ENCODE results near the gene ANXA4. TPM values are rescaled to one million over a fixed set of nuclear protein-coding genes. Genes with fewer than 3 reads are reported as not detected.

The ANXA4 gene
- total RNA-seq, 2 experiments from 2014 or later = 14.6 to 17.5 TPM

GRCh38 chr2:69831354-69831905 lies 89.5 kb downstream of the ANXA4 start:
- no peak for TF ChIP-seq CTCF (IDR thresholded peaks at IDR 0.05)
- H3K27ac Mint-ChIP-seq = peak overlapping the region; percentile 37
- peak overlapping the region; percentile 86 for H3K4me3 Mint-ChIP-seq
- no peaks in the 10 kb centered on the region for H3K9me3 Mint-ChIP-seq
- H3K27me3 Mint-ChIP-seq = no peaks in the 10 kb centered on the region
- peaks cover 63% of the 10 kb centered on the region for H3K4me1 Mint-ChIP-seq (ENCODE audit: low read depth)
- H3K36me3 Mint-ChIP-seq (ENCODE audit: low read depth) = peaks cover 36% of the 10 kb centered on the region
- no peak for DNase-seq
- POLR2A ChIA-PET = interaction anchor here (0.7 kb wide), 1 partner anchor 198 kb away, joined by 3 read pairs; no protein-coding TSS in a partner anchor
- CTCF ChIA-PET = interaction anchor here (1.1 to 2.3 kb wide), 2 partner anchors 16 to 107 kb away, joined by 4 to 7 read pairs; no protein-coding TSS in a partner anchor
- ATAC-seq = no peak
- intact Hi-C loops (cut with micrococcal nuclease) = no loop called here

GRCh38 chr2:69833752-69834151 lies 91.8 kb downstream of the ANXA4 start:
- no peak for TF ChIP-seq CTCF (IDR thresholded peaks at IDR 0.05)
- peaks cover 41% of the 10 kb centered on the region for H3K36me3 Mint-ChIP-seq (ENCODE audit: low read depth)
- H3K27me3 Mint-ChIP-seq = no peaks in the 10 kb centered on the region
- ChIA-PET POLR2A (no interaction called here), CTCF (interaction anchor here (1.4 kb wide), 1 partner anchor 109 kb away, joined by 5 read pairs; no protein-coding TSS in a partner anchor)
- H3K9me3 Mint-ChIP-seq = no peaks in the 10 kb centered on the region
- intact Hi-C loops (cut with micrococcal nuclease) = no loop called here
- peaks cover 53% of the 10 kb centered on the region for H3K4me1 Mint-ChIP-seq (ENCODE audit: low read depth)
- ATAC-seq = no peak
- H3K27ac Mint-ChIP-seq = no peak overlapping the region
- no peak for DNase-seq
- H3K4me3 Mint-ChIP-seq = peak overlapping the region; percentile 43

GRCh38 chr2:69835666-69836065 lies 93.7 kb downstream of the ANXA4 start:
- H3K27ac Mint-ChIP-seq = no peak overlapping the region
- H3K4me1 Mint-ChIP-seq (ENCODE audit: low read depth) = peaks cover 50% of the 10 kb centered on the region
- CTCF ChIA-PET = interaction anchor here (0.9 to 1.3 kb wide), 2 partner anchors 11 to 111 kb away, joined by 3 to 4 read pairs; no protein-coding TSS in a partner anchor
- peaks cover 43% of the 10 kb centered on the region for H3K36me3 Mint-ChIP-seq (ENCODE audit: low read depth)
- no peaks in the 10 kb centered on the region for H3K9me3 Mint-ChIP-seq
- ATAC-seq (no peak), DNase-seq (no peak)
- no peak for TF ChIP-seq CTCF (IDR thresholded peaks at IDR 0.05)
- H3K4me3 Mint-ChIP-seq = no peak overlapping the region
- H3K27me3 Mint-ChIP-seq = no peaks in the 10 kb centered on the region
- intact Hi-C loops (cut with micrococcal nuclease) = no loop called here
- POLR2A ChIA-PET = no interaction called here

GRCh38 chr2:69836316-69836715 lies 94.4 kb downstream of the ANXA4 start:
- H3K4me1 Mint-ChIP-seq (ENCODE audit: low read depth) = peaks cover 49% of the 10 kb centered on the region
- H3K4me3 Mint-ChIP-seq = no peak overlapping the region
- no peaks in the 10 kb centered on the region for H3K27me3 Mint-ChIP-seq
- POLR2A ChIA-PET = interaction anchor here (0.6 kb wide), 1 partner anchor 175 kb away, joined by 3 read pairs; no protein-coding TSS in a partner anchor
- TF ChIP-seq CTCF (IDR thresholded peaks at IDR 0.05) = no peak
- peak overlapping the region; percentile 1 for H3K27ac Mint-ChIP-seq
- H3K36me3 Mint-ChIP-seq (ENCODE audit: low read depth) = peaks cover 41% of the 10 kb centered on the region
- CTCF ChIA-PET = interaction anchor here (0.9 kb wide), 1 partner anchor 11 kb away, joined by 4 read pairs; no protein-coding TSS in a partner anchor
- no peaks in the 10 kb centered on the region for H3K9me3 Mint-ChIP-seq
- intact Hi-C loops (cut with micrococcal nuclease) = no loop called here
- DNase-seq (no peak), ATAC-seq (no peak)

- CTCF ChIA-PET = interaction anchor here (0.8 kb wide), 1 partner anchor 11 kb away, joined by 4 read pairs; no protein-coding TSS in a partner anchor
- Mint-ChIP-seq H3K27me3 (no peaks in the 10 kb centered on the region), H3K4me3 (no peak overlapping the region), H3K36me3 (ENCODE audit: low read depth) (peaks cover 38% of the 10 kb centered on the region), H3K9me3 (no peaks in the 10 kb centered on the region), H3K4me1 (ENCODE audit: low read depth) (peaks cover 41% of the 10 kb centered on the region), H3K27ac (no peak overlapping the region)
- ATAC-seq (no peak), DNase-seq (no peak)
- POLR2A ChIA-PET = no interaction called here
- TF ChIP-seq CTCF (IDR thresholded peaks at IDR 0.05) = no peak
- intact Hi-C loops (cut with micrococcal nuclease) = no loop called here
Measured at GRCh38 chr2:69837533-69837932, 95.6 kb downstream of the ANXA4 start.
